Measurements from ENCODE around the gene TGFBR2.

DNA sequence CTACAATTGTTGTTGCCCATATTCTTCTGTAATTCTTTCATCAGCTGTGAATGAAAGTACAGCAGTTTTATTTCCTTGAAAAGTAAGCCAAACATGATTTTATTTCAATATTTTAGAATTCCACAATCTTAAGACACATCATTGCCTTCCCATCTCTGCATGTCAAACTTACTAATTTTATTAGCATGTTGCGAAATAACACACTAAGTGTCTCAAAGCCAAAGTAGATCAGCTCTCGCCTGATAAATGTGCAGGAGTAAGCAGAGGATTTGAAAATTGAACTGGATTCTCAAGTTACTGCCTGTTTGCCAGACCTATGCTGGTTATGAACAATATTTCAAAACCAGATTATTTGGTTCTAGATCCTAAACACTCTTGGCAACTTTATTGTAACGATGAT is 25.7 kb downstream of the TGFBR2 start:
- TF ChIP-seq EZH2 (IDR thresholded peaks at IDR 0.05; ENCODE audit: insufficient read depth, poor library complexity, severe bottlenecking) (no peak), EZH2phosphoT487 (IDR thresholded peaks at IDR 0.05; ENCODE audit: insufficient read depth, low read depth) (no peak)
